Epithelial cell of proximal tubule (primary cell): Measurements from ENCODE around the gene SMARCA5. TPM values are rescaled to one million over a fixed set of nuclear protein-coding genes. Genes with fewer than 3 reads are reported as not detected.

Experiments
- DNase-seq: peaks from one replicate; pipeline ENCODE4 v3.0.0-alpha.2; 2011; ENCODE audit warnings: low read depth
- H3K4me3 ChIP-seq: 2 replicates; pipeline ENCODE4 v1.5.1; 2011; ENCODE audit warnings: low read depth, mild to moderate bottlenecking, low read length
- CTCF ChIP-seq: conservative IDR thresholded peaks from 2 replicates; pipeline ENCODE4 v1.5.1; 2012; ENCODE audit warnings: low read depth, mild to moderate bottlenecking, low read length
- total RNA-seq: library from RNA; depleted of rRNA; stranded (reverse); fragments of >200 nt; gene quantifications from 2 replicates; pipeline ENCODE4 v1.2.3, GENCODE V29; 2015

The SMARCA5 gene
- total RNA-seq = 39.0 and 39.5 TPM in 2 replicates

GRCh38 chr4:143513314-143514168 is at the start of gene SMARCA5:
SMARCA5 (plus strand) TSS chr4:143513702; CDS start chr4:143513925, 223 bp downstream.
- peak; percentile 86 for DNase-seq
- no peak for TF ChIP-seq CTCF
- H3K4me3 ChIP-seq = peak within 1 kb of the TSS; percentile 75

- no peak for DNase-seq
- no peak overlapping the region for H3K4me3 ChIP-seq
- TF ChIP-seq CTCF = no peak
Measured at GRCh38 chr4:143473334-143474126, 40.0 kb upstream of the SMARCA5 start.

GRCh38 chr4:143477487-143477886 is 36.0 kb upstream of the SMARCA5 start:
- no peak for TF ChIP-seq CTCF
- no peak overlapping the region for H3K4me3 ChIP-seq
- no peak for DNase-seq

GRCh38 chr4:143481361-143481760 is 32.1 kb upstream of the SMARCA5 start:
- DNase-seq = no peak
- no peak overlapping the region for H3K4me3 ChIP-seq
- no peak for TF ChIP-seq CTCF

- DNase-seq = peak; percentile 22
- H3K4me3 ChIP-seq = no peak overlapping the region
- TF ChIP-seq CTCF = peak; percentile 71
Measured at GRCh38 chr4:143482840-143483239, 30.7 kb upstream of the SMARCA5 start.

GRCh38 chr4:143486314-143486713 is 27.2 kb upstream of the SMARCA5 start:
- H3K4me3 ChIP-seq = no peak overlapping the region
- no peak for TF ChIP-seq CTCF
- no peak for DNase-seq
